Thyroid gland (tissue), 4 donors: ENCODE data around the gene MCM5.

Experiments
- CTCF ChIP-seq, 6 experiments: fragments of 200-600 bp in 3 of 6; fragments of 450-650 bp in 3 of 6; sonication (generic) in 3 of 6; IDR thresholded peaks; one replicate each; pipeline ENCODE4 v1.5.1; 2016 to 2019; ENCODE audit warnings: antibody characterized with exemption in 6 of 6, mild to moderate bottlenecking in 2 of 6, inconsistent platforms in 1 of 6, moderate library complexity in 1 of 6
- POLR2A ChIP-seq, 2 donors: fragments of 450-650 bp; IDR thresholded peaks; one replicate each; pipeline ENCODE4 v1.6.1; 2017; ENCODE audit warnings: antibody characterized with exemption in 2 of 2, mild to moderate bottlenecking in 2 of 2, moderate library complexity in 1 of 2

- TF ChIP-seq CTCF (IDR thresholded peaks at IDR 0.05) (no peak), POLR2A (IDR thresholded peaks at IDR 0.05) (no peak)
Observed at GRCh38 chr22:35465109-35465701, 65.3 kb downstream of the MCM5 start.
